Measurements from ENCODE around the gene MMAB.
A peak's percentile ranks its signal among the peaks of the same experiment; 100 is the strongest.

- TF ChIP-seq CTCF (conservative IDR thresholded peaks at IDR 0.05; ENCODE audit: low read depth, low read length) = peak; percentile 42
- no peak for TF ChIP-seq EZH2 (IDR thresholded peaks at IDR 0.05; ENCODE audit: borderline replicate concordance, low read depth, low read length, poor library complexity, severe bottlenecking)
Observed at GRCh38 chr12:109612975-109613502, 39.7 kb upstream of the MMAB start.
